Activated T-helper 9 cell treated with anti-CD3 and anti-CD28 coated beads, Interleukin-2, amount 50 U/mL, for 16 hours (primary cell): ENCODE measurements around the gene KIRREL3.
"Not testable (repeated sequence)": the region's sequence is repeated elsewhere in the genome, so short reads cannot be mapped to it uniquely, and the experiment has no call there.

Experiments used
- DNase-seq: peaks from one replicate; pipeline ENCODE4 v3.0.0-alpha.2; 2020; ENCODE audit warnings: low read depth

The KIRREL3 gene

DNA sequence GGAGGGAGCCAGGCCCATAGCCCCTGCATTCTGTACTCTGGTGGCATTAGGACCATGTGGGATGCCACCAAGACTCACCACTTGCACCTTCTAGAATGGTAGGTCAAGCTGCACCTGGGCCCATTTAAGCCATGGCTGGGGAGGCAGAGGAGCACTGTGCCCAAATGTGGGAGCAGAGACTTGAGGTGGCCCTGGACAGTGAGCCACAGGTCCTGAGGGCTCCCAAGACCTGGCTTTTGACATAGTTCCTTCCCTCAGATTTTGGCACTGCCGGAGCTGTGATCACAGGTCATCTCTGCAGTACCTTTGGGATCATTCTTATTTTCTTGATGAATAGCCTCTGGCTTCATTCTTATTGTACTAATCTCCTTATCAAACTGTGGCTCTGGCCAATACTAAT is 601.8 kb downstream of the KIRREL3 start:
- no peak for DNase-seq

DNA sequence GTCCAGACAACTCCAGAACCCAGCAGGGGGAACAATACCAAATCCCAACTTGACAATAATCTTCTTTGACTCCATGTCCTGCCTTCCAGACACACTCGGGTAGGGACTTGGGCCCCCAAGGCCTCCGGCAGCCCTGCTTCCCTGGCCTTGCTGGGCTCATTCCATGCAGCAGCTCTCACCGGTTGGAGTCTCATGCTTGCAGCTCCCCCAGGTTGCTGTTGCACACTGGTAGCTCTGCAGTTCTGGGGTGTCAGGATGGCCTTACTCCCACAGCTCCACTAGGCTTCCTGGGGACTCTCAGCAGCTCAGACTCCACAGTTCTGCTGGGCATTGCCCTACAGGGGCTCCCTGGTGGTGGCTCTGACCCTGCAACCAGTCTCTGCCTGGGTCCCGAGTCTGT is 602.3 kb downstream of the KIRREL3 start:
- no peak for DNase-seq

DNA sequence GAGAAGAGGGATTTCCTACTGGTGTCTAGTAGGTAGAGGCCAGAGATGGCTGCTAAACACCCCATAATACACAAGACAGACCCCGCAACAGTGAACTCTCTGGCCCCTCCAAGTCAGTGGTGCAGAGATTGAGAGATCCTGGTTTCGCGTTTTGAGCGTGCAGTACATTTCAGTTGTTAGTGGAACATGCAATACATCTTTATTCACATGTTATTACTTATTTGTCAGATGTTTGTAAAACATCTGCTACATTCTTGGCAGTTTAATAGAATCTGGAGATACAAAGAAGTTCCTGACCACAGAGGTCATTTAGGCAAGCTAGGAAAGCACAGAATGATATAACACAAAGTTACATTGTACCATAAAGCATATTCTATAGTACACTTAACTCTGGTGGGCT is 603.6 kb downstream of the KIRREL3 start:
- DNase-seq = no peak

DNA sequence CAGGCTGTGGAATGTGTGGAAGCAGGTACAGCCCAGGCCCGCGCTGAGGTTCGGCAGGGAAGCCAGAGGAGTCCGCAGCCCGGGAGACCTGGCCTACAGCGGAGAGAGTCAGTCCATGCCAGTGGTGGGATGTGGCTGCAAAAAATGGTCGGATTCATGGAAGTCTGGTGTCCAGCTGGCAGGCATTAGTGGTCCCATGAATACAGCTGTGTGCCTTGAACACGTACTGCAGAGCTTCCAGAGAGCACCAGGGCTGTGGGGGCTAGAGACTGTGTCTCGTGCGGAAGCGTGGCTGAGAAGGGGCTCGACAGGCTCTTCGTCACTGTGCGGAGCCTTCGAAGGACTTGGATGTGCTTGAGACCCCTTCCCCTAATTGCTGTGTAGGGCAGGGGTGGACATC is 604.3 kb downstream of the KIRREL3 start:
- not testable (repeated sequence) for DNase-seq

DNA sequence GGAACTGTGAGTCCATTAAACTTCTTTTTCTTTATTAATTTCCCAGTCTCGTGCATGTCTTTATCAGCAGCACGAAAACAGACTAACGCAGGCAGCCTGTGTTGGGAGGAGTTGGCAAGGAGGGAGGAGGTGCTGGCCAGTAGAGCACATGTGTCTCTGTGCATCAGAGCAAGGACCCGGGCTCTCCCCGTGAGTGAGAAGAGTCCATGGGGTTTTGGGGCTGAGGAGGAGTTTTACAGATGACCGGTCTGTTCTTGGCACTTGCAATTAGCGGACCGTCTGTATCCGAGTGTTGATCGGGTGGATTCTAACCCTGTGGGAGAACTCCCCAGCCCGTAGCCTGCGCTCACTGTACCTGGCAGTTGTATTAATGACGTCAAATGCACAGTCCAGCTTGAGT is 604.8 kb downstream of the KIRREL3 start:
- not testable (repeated sequence) for DNase-seq

DNA sequence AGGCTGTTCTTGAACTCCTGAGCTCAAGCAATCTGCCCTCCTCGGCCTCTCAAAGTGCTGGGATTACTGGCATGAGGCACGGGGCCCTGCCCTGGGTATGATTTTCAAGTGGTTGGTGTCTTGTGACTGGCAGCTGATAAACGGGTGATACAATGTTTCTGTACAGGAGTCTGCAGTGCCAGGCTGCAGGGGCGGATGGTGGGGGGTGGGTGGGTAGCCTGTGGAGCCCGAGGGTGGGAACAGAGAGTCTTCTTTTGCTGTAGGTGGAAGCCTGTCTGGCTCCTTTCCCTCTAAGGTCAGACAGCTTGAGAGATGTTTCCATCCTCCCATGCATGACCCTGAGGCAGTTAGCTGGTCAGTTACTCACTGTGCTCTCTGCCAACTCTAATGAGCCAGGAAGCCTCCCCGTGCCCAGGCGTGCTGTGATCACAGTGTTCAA is 605.9 kb downstream of the KIRREL3 start:
- DNase-seq = not testable (repeated sequence)

DNA sequence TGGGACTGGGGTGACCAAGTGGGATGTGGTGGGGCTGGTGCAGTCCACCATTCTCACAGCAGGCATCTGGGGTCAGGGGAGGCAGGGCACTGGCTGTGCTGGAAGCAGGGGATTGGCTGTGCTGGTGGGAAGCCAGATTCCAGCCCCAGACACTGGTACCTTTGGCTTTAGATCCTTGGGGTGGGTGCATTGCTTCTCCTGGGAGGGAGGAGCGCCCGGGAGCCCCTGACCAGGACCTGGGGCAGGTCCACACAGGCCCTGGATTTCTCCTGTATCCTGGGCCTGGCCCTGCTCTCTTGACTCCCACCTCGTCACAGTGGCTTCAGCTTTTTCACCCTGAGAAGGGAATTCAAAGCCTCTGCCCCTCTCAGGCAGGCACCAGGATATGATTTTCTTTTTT is 606.5 kb downstream of the KIRREL3 start:
- no peak for DNase-seq

DNA sequence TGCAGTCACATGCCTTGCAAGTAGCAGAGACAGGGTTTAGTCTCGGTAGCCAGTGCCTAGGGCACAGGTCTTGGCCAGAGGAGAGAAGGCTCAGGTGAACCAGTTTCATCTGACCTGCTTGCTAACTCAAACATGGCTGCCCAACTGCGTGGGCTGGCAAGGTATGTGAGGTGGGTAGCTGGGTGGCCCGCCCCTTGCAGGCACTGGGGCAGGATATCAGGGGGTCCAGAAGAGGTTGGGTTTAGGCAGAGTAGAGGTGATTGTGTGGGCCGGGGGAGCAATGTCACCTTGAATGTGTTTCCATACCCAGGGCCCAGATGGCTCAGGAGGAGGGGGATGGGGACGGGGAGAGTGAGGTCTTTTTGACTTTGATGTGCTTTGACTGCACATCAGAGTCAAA is 607.4 kb downstream of the KIRREL3 start:
- no peak for DNase-seq

DNA sequence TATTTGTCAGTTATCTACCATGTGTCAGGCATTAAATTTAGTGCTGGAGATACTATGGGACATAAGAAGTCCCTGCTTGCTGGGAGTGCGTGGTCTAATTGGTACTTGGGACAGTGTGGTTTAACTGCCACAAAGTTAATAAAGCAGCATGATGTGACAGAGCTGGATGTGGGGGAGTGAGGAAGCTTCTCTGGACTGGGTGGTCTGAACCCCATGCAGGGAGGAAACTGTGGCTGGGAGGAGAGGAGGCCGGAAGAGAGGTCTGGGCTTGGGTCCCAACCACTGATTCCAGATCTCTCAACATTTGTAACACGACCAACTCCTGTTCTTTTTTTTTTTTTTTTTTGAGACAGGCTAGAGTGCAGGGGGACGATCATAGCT is 607.9 kb downstream of the KIRREL3 start:
- no peak for DNase-seq

DNA sequence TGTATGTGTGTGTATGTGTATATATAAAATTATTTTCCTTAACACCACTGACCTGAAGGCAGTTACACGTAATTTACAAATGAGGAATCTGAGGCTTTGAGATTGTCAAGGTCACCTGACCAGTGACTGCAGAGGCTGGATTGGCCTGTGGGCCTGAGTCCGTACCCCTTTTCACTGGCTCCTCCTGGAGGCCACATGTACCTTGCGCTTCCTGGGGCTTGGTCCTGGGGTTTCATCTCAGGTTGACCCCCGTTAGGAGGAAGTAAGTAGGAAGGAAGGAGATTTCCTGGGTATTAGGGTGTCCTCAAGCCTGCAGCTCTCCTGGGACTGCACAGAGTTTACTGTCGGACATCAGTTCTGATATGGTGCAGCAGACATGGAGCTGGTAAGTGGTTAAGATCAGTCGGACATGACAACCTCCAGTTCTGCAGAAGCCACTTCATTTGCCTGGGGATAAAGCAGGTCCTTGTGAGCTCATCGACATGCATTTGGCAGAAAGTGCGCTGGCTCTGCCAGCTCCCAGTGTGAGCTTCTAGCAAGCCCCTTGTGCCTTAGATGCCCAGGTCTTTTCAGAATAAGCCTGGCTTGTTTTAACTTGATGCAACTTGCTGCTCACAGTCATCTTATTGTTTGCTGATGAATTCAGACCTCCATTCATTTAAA is 608.5 kb downstream of the KIRREL3 start:
- DNase-seq = no peak

DNA sequence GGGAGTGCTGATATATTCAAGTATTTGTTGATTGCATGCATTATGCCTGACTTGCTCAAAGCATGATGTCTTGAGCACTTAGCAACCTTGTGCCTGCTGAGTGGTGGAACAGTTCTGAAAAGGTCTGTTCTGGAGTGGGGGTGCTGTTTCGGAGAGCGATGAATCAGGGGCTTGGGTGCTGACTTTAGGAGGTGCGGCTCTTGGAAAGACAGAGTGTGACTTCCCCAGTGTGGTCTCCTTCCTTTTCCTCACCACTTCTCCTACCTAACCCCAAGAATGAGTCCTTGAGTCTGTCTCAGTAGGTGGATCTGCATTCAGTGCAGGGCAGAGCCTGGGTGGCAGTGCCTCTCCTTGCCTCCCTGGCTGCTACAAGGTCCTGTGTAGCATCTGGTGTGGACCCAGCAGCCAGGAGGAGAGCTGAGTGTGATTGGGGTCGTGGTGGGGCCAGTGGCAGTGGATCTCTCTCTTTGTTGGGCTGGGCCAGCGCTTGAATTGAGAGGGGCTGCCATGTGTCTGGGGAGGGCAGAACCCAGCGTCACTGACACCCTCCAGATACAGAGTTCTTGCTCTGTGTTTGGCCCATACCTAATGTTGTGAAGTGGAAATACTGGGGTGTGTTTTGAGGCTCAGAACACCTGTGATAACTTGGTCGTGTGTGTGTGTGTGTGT is 609.1 kb downstream of the KIRREL3 start:
- no peak for DNase-seq

DNA sequence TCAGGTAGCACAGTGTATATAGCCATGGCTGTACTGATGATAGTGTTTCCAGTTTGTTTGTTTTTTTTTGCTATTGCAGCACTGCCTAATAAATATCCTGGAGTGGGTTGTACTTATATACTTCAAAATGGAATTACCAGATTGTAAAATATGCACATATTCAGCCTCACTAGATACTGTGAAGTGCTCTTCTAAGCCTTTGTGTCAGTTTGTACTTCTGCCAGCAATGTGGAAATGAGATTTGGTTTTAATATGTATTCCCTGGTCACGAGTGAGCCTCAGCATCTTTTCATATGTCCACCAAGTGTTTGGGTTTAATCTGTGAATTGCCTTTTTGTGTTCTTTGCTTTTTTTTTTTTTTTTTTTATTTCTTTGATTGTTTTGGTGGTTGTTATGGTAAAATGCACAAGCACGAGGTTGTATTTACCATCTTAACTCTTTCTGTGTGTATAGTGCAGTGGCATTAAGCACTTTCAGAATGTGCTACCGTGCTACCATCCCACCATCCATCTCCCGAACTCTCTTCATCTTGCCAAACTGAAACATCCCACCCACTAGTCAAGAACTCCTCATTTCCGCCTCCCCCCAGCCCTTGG is 610.2 kb downstream of the KIRREL3 start:
- no peak for DNase-seq

DNA sequence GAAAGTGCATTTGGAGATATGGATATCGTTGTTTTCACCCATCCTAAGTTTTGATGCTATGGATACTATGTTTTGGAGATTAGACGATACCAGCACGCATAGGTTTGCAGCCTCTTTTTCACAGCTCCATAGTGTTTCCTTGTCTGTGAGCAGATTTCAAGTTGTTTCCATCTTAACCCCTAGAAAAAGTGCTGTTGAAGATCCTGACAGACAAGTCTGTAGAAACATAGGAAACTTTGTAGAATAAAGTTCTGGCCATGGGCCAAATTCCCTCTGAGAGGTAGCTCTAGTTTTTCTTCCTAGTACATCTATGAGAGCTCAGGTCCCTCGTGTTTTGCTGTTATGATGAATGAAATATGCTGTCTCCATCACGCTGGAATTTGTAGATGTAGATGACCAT is 612.7 kb downstream of the KIRREL3 start:
- no peak for DNase-seq

DNA sequence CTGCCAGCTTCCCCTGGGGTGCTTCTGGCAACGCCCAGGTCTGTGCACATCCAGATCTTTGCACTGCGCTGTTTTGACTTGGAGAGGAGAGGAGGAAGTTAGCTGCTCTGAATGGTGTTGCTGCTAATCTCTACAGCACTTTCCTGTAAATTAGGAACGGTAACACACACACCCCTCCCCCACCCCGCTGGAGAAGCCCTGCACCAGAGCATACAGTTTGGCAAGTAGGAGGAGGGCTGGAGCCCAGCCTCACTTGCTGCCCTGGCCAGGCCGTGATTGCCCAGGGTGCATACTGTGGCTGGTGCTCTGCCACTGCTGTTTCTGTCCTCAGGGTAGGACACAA is 613.9 kb downstream of the KIRREL3 start:
- not testable (repeated sequence) for DNase-seq

DNA sequence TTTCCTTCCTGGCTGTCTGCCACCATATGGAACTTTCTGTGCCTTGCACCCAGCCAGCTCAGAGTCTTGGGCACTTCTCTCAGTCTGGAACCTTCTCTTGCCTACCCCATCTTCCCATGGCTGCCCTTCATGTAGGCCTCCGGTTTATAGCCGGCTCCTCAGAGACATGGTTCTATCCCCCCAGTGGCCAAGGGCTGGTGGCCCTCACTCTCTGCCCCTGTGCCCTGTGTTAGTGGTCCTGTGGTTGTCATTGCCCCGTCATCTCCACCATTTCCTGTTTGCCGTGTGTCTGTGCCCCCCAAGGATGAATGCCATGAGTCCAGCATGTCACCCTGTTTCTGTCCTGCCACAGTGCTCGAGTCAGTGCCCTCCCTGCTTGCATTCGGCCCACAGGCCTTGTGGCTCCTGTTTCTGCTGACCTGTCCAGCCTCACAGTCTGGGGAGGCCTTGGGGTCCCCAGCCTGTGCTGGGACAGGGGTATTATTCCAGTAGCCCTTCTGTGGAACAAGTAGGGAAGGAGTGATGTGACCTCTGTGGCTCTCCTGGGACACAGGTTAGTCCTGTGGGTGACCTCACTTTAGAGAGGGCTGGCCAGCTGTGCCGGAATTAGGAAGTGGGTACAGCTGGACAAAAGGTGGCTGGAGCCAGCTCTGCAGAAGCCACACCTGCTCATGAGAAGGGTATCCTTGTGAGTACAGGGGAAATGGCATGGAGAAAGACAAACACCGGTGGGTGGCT is 614.4 kb downstream of the KIRREL3 start:
- DNase-seq = no peak

DNA sequence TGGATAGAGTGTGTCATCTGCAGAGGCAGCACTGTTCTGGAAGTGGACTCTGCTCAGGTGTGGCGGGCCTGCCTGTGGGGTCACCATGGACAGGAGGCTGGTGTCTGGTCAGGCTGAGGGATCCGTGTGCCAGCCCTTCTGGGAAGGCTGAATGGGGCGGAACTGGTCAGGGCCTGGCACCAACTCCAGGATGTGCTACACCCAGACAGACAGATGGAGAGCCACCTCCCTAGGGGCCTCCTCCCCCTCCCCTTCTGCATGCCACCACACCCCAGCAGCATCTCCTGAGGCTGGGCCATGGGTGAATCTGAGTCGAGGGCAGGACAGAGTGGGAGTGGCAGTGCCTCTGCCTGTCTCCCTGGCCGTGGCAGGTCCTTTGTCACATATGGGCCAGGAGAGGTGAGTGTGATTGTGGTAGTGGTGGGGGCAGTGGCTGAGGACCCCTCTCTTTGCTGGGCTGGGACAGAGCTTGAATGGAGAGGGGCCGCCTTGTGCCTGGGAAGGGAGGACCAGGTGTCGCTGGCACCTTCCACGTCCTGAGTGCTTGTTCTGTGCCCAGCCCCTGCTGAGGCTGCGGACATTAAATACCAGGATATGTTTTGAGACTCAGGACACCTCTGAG is 616.0 kb downstream of the KIRREL3 start:
- no peak for DNase-seq

DNA sequence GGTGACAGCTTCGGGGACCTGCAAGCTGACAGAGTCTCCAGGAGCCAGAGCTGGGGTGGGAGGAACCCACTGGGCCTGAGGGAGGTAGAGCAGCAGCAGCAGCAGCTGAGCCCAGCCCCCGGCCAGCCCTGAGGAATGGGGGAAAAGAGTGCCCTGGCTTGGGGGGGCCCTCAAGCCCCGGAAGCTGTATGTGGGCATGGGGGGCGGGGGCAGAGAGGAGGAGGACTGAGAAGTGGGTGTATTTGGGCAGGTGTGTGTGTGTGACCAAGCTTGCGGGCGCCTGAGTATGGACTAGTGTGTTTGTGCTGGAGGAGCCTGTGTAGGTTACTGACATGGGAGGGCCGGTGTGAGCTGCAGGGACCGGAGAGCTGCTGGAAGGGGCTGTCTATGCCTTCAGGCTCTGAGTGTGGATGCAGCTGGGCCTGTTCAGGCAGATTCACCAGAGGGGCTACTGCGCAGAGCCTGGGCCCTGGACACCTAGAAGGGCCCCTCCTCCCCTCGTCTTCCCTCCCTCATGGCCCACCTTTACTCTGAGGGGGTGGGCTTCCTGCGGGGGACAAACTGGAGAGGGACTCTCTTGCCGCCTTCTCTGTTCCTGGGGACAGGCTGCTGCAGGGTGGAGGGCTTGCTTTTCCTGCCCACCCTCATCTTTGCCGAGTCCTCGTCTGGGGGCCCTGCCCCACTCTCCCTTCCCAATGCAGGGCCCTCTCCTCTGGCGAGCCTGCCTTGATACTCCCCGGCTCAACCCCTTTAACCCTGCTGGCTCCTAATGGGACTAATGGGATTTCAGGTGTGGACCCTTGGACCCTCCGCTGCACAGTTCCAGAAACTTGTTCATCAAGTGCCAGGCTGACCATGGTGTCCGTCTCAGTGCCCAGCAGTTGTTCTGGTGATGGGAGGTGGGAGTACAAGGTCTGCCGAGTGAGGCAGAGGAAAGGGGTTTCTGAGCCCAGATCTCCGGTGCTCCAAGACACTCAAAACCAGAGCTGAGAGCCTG is 616.9 kb downstream of the KIRREL3 start:
- no peak for DNase-seq

DNA sequence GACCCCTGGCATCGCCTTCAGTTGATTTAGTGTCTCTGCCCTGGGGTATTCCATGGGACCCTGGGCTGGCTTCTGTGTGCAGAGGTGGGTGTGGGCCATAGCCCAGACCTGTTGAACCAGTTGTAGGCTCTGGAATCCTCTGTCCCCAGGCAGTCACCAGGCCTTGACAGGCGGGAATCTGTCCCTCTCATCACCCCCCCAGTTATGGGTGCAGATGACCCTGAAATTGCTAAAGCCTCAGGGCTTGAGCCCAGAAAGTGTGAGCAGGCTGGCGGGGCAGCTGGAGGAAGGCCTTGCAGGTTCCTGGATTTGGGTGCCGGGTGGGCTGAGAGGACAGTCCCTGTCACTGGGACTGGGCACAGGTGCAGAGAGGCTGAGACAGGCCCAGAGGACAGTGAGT is 617.9 kb downstream of the KIRREL3 start:
- DNase-seq = not testable (repeated sequence)

DNA sequence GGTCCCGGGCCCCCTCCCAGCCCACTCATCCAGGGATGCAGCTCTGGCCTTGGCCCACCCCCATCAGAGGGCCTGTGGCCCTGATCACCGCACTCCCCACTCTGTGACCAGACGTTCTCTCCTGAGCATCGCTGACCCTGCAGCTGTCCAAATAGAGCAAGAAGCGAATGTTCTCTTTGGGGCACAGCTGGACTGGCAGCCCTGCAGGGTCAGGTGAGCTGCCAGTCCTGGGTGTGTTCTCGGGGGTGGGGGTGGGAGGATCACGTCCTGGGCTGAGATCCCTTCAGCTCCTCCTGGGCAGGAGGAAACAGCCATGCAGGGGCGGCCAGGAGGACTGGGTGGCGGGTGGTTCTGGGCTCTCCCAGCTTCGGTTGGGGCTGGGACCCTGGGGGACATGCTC is 618.6 kb downstream of the KIRREL3 start:
- DNase-seq = not testable (repeated sequence)

DNA sequence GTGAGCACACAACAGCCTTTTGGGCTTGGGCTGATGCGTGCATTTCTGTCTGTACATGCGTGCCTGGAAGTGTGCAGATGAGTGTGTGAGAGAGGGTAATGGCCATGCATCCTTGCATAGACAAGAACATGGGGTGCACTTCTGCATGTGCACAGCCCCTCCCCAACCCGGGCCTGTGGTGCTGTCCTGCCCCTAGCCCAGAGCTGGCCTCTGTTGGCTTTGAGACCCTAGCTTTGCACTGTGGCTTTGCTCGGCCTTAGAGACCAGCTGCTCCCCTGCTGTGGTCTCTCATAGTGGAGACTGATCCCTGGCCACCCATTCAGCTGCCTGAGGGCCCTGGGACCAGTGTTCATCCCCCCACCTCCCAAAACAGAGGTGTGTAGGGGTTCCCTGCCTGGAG is 619.7 kb downstream of the KIRREL3 start:
- DNase-seq = no peak

DNA sequence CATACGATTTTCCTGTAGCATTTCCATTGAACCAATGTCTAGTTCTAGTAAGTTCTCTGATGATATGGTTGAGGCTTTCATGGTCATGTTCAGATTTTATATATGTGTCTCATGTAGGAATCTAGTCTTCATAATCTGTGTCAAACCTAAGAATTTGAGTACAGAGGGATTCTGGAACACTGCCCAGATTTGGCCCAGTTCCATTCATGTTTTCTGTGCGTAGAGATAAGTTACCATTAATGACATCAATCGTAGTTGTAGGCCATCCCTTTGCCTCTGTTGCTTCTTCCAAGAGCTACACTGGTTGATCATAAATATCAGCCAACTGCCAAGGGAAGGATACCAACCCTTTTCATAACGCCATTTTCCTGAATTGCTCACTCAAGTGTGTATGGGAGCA is 621.8 kb downstream of the KIRREL3 start:
- no peak for DNase-seq
